ELR (cell line): ENCODE measurements around the gene NPTN.
A peak's percentile ranks its signal among the peaks of the same experiment; 100 is the strongest.
"Not testable (repeated sequence)": the region's sequence is repeated elsewhere in the genome, so short reads cannot be mapped to it uniquely, and the experiment has no call there.

Experiments used
- DNase-seq: peaks from one replicate; pipeline ENCODE4 v3.0.0-alpha.2; 2015; ENCODE audit warnings: low read depth

Gene NPTN

GRCh38 chr15:73570355-73571032 lies 62.7 kb downstream of the NPTN start:
- no peak for DNase-seq

GRCh38 chr15:73569361-73569760 lies 63.8 kb downstream of the NPTN start:
- DNase-seq, result no peak

- DNase-seq, result no peak
Observed at GRCh38 chr15:73568564-73569280, 64.5 kb downstream of the NPTN start.

DNA sequence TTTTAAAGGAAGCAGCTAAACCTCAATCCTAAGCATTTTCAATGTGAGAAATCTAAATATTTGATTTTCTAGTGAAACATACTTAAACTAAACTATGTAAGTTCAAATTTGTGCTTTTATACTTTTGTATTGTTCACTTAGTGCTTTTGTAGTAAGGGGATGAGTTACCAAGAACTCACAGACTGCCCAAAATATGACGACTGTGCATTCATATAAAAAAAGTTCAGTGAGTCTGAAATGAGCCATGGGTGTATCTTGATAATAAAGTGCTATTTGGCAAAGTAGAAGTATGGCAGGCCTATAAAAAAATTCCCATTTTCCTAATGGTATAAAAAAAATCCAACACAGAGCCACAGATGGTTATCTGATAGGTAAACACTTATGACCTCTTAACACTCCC lies 66.2 kb downstream of the NPTN start:
- no peak for DNase-seq

GRCh38 chr15:73564255-73564654 lies 68.9 kb downstream of the NPTN start:
- peak; percentile 72 for DNase-seq

DNA sequence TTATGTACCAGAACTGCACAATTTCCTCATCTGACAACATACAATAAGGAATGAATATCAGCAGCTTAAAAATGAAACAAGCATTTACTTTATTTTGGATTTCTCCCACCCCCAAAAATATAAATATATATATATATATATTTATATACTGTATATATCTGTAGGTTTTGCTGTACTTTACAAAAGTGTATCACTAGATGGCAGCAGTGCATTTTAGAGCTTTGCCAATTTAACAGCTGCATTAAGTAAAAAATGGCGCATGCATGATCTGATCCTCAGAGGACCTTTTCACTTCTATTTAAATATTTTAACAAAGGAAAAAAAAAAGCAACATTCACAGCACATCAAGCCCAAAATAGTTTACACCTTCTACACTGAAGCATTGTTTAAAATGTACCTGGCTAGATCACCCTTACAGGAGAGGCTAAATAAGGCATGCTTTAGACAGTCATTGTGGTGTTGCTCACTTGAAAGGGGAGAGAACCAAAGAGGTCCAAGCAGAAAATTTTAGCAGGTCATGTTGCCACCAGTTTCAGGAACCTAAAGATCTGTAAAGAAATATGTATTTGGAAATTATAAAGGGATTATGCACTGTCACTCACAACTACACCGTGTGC lies 72.6 kb downstream of the NPTN start:
- peak; percentile 77 for DNase-seq

DNA sequence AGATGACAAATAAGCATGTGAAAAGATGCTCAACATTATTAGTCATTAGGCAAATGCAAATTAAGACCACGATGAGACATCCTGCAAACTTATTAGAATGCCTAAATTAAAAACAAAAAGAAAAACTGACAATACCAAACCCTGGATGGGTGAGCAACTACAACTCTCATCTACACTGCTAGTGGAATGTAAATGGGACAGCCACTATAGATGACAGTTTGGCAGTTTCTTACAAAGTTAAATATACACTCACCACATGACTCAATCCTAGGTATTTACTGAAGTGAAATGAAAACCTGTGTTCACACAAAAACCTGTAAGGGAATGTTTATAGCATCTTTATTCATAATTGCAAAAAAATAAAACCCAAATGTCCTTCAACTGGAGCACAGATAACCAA lies 74.7 kb downstream of the NPTN start:
- DNase-seq, result no peak

DNA sequence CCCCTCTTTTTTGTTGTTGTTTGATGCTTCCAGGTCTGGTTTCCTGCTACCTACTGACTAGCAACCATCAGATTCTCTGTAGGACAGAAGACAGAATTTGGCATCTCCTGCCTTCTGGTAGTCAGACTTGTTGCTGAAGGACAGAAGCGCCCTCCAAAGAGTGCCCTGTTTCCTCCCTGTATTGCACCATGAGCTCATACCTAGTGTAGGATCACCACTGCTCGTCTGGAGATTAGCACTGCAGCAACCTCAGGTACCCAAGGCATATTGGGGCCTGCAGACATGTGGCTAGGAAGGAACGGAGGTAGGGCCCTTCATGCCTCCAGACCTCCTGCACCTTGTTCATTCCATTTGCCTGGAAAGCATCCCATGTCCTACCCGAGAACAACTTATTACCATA lies 78.1 kb downstream of the NPTN start:
- DNase-seq, result no peak

- no peak for DNase-seq
Observed at GRCh38 chr15:73550190-73550589, 83.0 kb downstream of the NPTN start.

- not testable (repeated sequence) for DNase-seq
Observed at GRCh38 chr15:73548925-73549324, 84.3 kb downstream of the NPTN start.

GRCh38 chr15:73541479-73541878 lies 91.7 kb downstream of the NPTN start:
- DNase-seq, result no peak

- no peak for DNase-seq
Observed at GRCh38 chr15:73540161-73540560, 93.0 kb downstream of the NPTN start.

- DNase-seq, result no peak
Observed at GRCh38 chr15:73539212-73540128, 93.7 kb downstream of the NPTN start.

DNA sequence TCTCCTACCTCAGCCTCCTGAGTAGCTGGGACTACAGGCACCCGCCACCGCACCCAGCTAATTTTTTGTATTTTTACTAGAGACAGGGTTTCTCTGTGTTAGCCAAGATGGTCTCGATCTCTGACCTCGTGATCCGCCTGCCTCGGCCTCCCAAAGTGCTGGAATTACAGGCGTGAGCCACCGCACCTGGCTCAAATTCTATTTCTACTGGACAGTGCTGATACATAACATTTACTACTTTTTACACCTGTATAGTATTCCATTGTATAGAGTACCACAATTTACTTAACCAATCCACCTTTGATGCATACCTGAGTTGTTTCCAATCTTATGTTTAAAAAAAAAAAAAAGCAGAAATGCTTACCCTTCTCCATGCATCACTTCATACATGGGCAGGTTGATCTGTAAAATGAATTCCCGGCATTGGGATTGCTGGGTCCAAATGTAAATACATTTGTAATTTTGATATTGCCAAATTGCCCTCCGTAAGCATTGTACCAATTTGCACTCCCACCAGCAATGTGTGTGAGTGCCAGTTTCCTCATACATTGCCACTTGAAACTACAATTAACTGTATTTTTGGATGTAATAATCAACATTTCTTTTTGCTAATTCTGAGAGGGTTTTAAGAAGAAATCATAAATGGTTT lies 94.5 kb downstream of the NPTN start:
- DNase-seq, result no peak

- no peak for DNase-seq
Observed at GRCh38 chr15:73538123-73538522, 95.1 kb downstream of the NPTN start.

DNA sequence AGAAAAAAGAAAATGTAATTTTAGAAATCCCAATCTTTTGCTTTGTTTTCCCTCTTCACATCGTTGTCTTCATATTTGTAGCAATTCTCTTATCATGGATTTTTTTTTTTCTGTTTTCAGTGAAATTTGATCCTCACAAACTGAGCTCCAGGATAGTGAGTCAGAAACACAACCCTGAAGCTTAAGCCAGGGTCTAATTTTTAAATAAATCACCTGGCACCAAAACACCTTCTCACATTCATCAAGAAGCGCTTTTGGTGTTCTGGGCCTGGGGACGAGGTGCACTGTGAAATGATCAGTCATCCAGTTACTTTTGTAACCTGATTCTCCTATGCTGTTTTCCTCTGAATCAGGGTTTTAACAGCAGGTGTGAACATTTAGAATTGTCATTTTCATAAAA lies 102.5 kb downstream of the NPTN start:
- DNase-seq, result no peak

- no peak for DNase-seq
Observed at GRCh38 chr15:73527598-73527997, 105.6 kb downstream of the NPTN start.

DNA sequence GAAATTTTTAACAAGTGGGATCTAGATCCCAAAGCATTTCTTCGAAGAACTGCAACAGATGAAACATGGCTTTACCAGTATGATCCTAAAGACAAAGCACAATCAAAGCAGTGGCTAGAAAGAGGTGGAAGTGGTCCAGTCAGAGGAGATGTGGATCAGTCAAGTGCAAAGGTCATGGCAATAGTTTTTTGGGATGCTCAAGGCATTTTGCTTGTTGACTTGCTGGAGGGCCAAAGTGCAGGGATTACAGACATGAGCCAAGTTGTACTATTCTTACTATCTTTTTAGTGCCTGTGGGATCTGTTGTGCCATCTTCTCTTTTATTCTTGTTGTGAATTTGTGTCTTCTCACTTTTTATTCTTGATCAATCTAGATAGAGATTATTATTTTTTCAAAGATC lies 108.3 kb downstream of the NPTN start:
- DNase-seq, result no peak

GRCh38 chr15:73522011-73522410 lies 111.2 kb downstream of the NPTN start:
- no peak for DNase-seq

GRCh38 chr15:73518876-73519733 lies 114.1 kb downstream of the NPTN start:
- DNase-seq, result no peak
